GM12878 (cell line): ENCODE measurements around the gene QRFP. TPM values are rescaled to one million over a fixed set of nuclear protein-coding genes. Genes with fewer than 3 reads are reported as not detected.

Source experiments
- ATAC-seq: fragments of 200-7000 bp; cut with Tn5 transposase; 3 replicates; pipeline ENCODE4 v1.9.1; 2020; ENCODE audit warnings: mild to moderate bottlenecking, moderate library complexity
- BruUV-seq: library from RNA; stranded (reverse); fragments of 400-500 nt; replicated peaks from 2 replicates; lab custom pipeline; 2021; lab: Mats Ljungman, UMichigan
- CTCF ChIA-PET: fragments of 300-600 bp; sonication (Branson Sonifier 250); formaldehyde crosslinking; extraction: SDS; loops from one replicate; lab custom pipeline; 2021; ENCODE audit warnings: inconsistent platforms; lab: Yijun Ruan, JAX
- POLR2A ChIA-PET: fragments of 350-600 bp; formaldehyde crosslinking; extraction: SDS; loops from one replicate; lab custom pipeline; 2021; ENCODE audit warnings: inconsistent platforms; lab: Charles Lee
- RAD21 ChIA-PET: fragments of 300-600 bp; sonication (Branson Sonifier 250); formaldehyde crosslinking; loops from one replicate; lab custom pipeline; 2023; ENCODE audit warnings: antibody characterized with exemption; ENCODE audit not compliant: unreplicated experiment; lab: Charles Lee
- SMC1A ChIA-PET: fragments of 300-600 bp; sonication (Branson Sonifier 250); formaldehyde crosslinking; loops from one replicate; lab custom pipeline; 2023; ENCODE audit not compliant: unreplicated experiment, uncharacterized antibody; lab: Charles Lee
- DNase-seq: peaks from one replicate; pipeline ENCODE4 v3.0.0-alpha.2; 2011; ENCODE audit warnings: low read depth, low spot score
- FAIRE-seq: peaks from 3 replicates; lab custom pipeline; 2011; peaks lifted over from hg19 to GRCh38; lab: Jason Lieb, UNC
- H2AFZ ChIP-seq: 2 replicates; pipeline ENCODE4 v1.6.0; 2011; ENCODE audit warnings: low read depth, low read length, control low read depth; ENCODE audit not compliant: control insufficient read depth
- H3K27ac ChIP-seq: 2 replicates; pipeline ENCODE4 v1.5.1; 2011; ENCODE audit warnings: control low read depth; ENCODE audit not compliant: control insufficient read depth, insufficient read depth
- H3K27me3 ChIP-seq, 2 experiments: replicated peaks in 1 of 2; 2 replicates each; pipeline versions ENCODE4 v1.6.0 to v1.6.1; 2011; ENCODE audit warnings: low read length in 1 of 2; ENCODE audit not compliant: control insufficient read depth in 2 of 2, insufficient read depth in 2 of 2
- H3K36me3 ChIP-seq, 2 experiments: 2 replicates each; pipeline ENCODE4 v1.5.1; 2011; ENCODE audit warnings: low read length in 1 of 2; ENCODE audit not compliant: control insufficient read depth in 2 of 2, insufficient read depth in 2 of 2
- H3K4me1 ChIP-seq: 2 replicates; pipeline ENCODE4 v1.6.1; 2011; ENCODE audit warnings: mild to moderate bottlenecking, low read length, moderate library complexity, mixed read lengths; ENCODE audit not compliant: control insufficient read depth, insufficient read depth
- H3K4me2 ChIP-seq: 2 replicates; pipeline ENCODE4 v1.6.0; 2011; ENCODE audit warnings: control low read depth; ENCODE audit not compliant: control insufficient read depth, insufficient read depth
- H3K4me3 ChIP-seq: fragments of 200-600 bp; sonication (generic); 2 replicates; pipeline ENCODE4 v1.5.1; 2016
- H3K79me2 ChIP-seq: 2 replicates; pipeline ENCODE4 v1.6.0; 2011; ENCODE audit warnings: low read length; ENCODE audit not compliant: control insufficient read depth, insufficient read depth
- H3K9ac ChIP-seq: 2 replicates; pipeline ENCODE4 v1.8.0; 2011; ENCODE audit warnings: low read length, control low read depth, mixed read lengths; ENCODE audit not compliant: control insufficient read depth, insufficient read depth
- H3K9me3 ChIP-seq: replicated peaks from 3 replicates; pipeline ENCODE4 v1.5.1; 2011; ENCODE audit warnings: mild to moderate bottlenecking, low read length; ENCODE audit not compliant: control insufficient read depth, insufficient read depth
- H4K20me1 ChIP-seq: 2 replicates; pipeline ENCODE4 v1.6.0; 2011; ENCODE audit not compliant: control insufficient read depth, insufficient read depth
- ATF2 ChIP-seq: IDR thresholded peaks from 2 replicates; pipeline ENCODE4 v1.6.1; 2012; ENCODE audit warnings: low read length, inconsistent platforms
- BCL11A ChIP-seq: IDR thresholded peaks from 2 replicates; pipeline ENCODE4 v1.6.1; 2011; ENCODE audit warnings: low read depth, low read length
- IRF4 ChIP-seq: IDR thresholded peaks from 2 replicates; pipeline ENCODE4 v1.6.1; 2011; ENCODE audit warnings: low read depth, low read length
- LARP7 ChIP-seq: fragments of 450-650 bp; IDR thresholded peaks from 2 replicates; pipeline ENCODE4 v1.6.1; 2017; ENCODE audit warnings: mild to moderate bottlenecking
- MEF2A ChIP-seq: IDR thresholded peaks from 2 replicates; pipeline ENCODE4 v1.6.1; 2011; ENCODE audit warnings: low read depth, mild to moderate bottlenecking, low read length, moderate library complexity; ENCODE audit not compliant: insufficient read depth
- POLR2AphosphoS2 ChIP-seq: IDR thresholded peaks from 2 replicates; pipeline ENCODE4 v1.6.1; 2011; ENCODE audit warnings: low read depth, mild to moderate bottlenecking, low read length, improper control_type of control experiment, moderate library complexity
- POLR2AphosphoS5 ChIP-seq: IDR thresholded peaks from 2 replicates; pipeline ENCODE4 v1.6.1; 2011; ENCODE audit warnings: mild to moderate bottlenecking, low read length, inconsistent platforms
- RAD51 ChIP-seq: fragments of 450-650 bp; IDR thresholded peaks from 2 replicates; pipeline ENCODE4 v1.6.1; 2016; ENCODE audit warnings: moderate library complexity, mild to moderate bottlenecking, inconsistent platforms
- SIN3A ChIP-seq: IDR thresholded peaks from 2 replicates; pipeline ENCODE4 v1.6.1; 2012; ENCODE audit warnings: low read depth, low read length, improper control_type of control experiment
- ZBTB4 ChIP-seq: fragments of 450-650 bp; formaldehyde crosslinking; IDR thresholded peaks from 2 replicates; pipeline ENCODE4 v1.4.0; 2022; ENCODE audit warnings: mild to moderate bottlenecking, moderate library complexity
- WGBS: methylation state at CpG from one replicate; pipeline ENCODE4 v1.1.6; 2016; ENCODE audit warnings: low lambda C conversion rate; ENCODE audit not compliant: insufficient replicate concordance, insufficient coverage; ENCODE audit errors: missing lambda C conversion rate; 5-methylcytosine and 5-hydroxymethylcytosine counted together
- in situ Hi-C: fragments of 300-500 bp; cut with MboI; formaldehyde crosslinking; loops from 9 replicates; pipeline ENCODE4 v1.14.3; 2018; ENCODE audit warnings: mixed read lengths
- intact Hi-C: fragments of 100-400 bp; cut with micrococcal nuclease; formaldehyde crosslinking; loops from one replicate; pipeline ENCODE4 v1.14.2; 2022; ENCODE audit not compliant: unreplicated experiment
- polyA plus RNA-seq, 11 experiments: library from polyadenylated mRNA; depleted of rRNA in 4 of 11; unstranded in 6 of 11; stranded (reverse) in 5 of 11; fragments of >200 nt; fragmentation: Nextera tagmentation in 4 of 11; fragmentation: Illumina TruSeq in 1 of 11; extraction: Ambion mirVana in 4 of 11; extraction: Trizol in 1 of 11; gene quantifications; 1 replicate in 1 of 11; 2 replicates in 10 of 11; pipeline versions ENCODE4 v1.2.1 to v1.2.3, GENCODE V29; 2011 to 2016; ENCODE audit warnings: inconsistent platforms in 2 of 11, missing spikeins in 2 of 11, low read depth in 1 of 11
- total RNA-seq, 4 experiments: library from RNA; depleted of rRNA in 3 of 4; stranded (reverse); fragments of >200 nt in 3 of 4; fragmentation: Illumina TruSeq in 1 of 4; extraction: Trizol in 1 of 4; gene quantifications; 2 replicates each; pipeline versions ENCODE4 v1.2.1 to v1.2.3, GENCODE V29; 2013 to 2021

Gene QRFP
- total and polyA plus RNA-seq, 10 of the 15 experiments (the other 5 are each of a cell fraction or from before 2014, with no cell fraction given): not detected

GRCh38 chr9:130873966-130874365, 22.6 kb downstream of the QRFP start (continued):
- TF ChIP-seq SIN3A (no peak), RAD51 (no peak), POLR2AphosphoS2 (no peak)

GRCh38 chr9:130872912-130873503, 23.6 kb downstream of the QRFP start:
- FAIRE-seq (no peak), DNase-seq (no peak), ATAC-seq (no peak)
- Histone ChIP-seq H3K4me1 (peaks cover 25% of the 10 kb centered on the region), H3K9ac (no peak overlapping the region), H3K27ac (no peak overlapping the region), H3K4me3 (no peak overlapping the region), H3K36me3 (peaks cover 20 to 22% of the 10 kb centered on the region in 2 experiments), H3K4me2 (no peak overlapping the region), H2AFZ (no peak overlapping the region), H3K79me2 (no peaks in the 10 kb centered on the region), H3K27me3 (no peaks in the 10 kb centered on the region), H4K20me1 (peaks cover 3% of the 10 kb centered on the region; the same call in 1 of the 2 replicates), H3K9me3 (no peaks in the 10 kb centered on the region)
- TF ChIP-seq ATF2: no peak
- no peak for TF ChIP-seq MEF2A
- no peak for TF ChIP-seq BCL11A
- TF ChIP-seq POLR2AphosphoS5: no peak
- TF ChIP-seq ZBTB4 (CRISPR knock-in tag): no peak
- TF ChIP-seq IRF4: no peak
- no peak for TF ChIP-seq LARP7
- no TSS peak for BruUV-seq
- ChIA-PET POLR2A (no interaction called here), RAD21 (no interaction called here), CTCF (no interaction called here), SMC1A (no interaction called here)
- in situ Hi-C loops (loop anchor here (5.0 kb wide), 1 partner anchor 169 kb away; no protein-coding TSS in a partner anchor), intact Hi-C loops (no loop called here)
- WGBS: 99% methylated on average over 15 of the region's 15 CpGs
